H9 (cell line): Measurements from ENCODE around the gene PPP4R2. TPM values are rescaled to one million over a fixed set of nuclear protein-coding genes. Genes with fewer than 3 reads are reported as not detected.

Source experiments
- DNase-seq: peaks from one replicate; pipeline ENCODE4 v3.0.0-alpha.2; 2017
- H2AFZ ChIP-seq: one replicate; pipeline ENCODE4 v1.6.1; 2013; ENCODE audit warnings: mild to moderate bottlenecking, low read length, control low read depth, moderate library complexity
- H2AK5ac ChIP-seq: 2 replicates; pipeline ENCODE4 v1.6.1; 2013; ENCODE audit warnings: low read length, control low read depth, mixed read lengths; ENCODE audit not compliant: insufficient read length
- H2BK120ac ChIP-seq: one replicate; pipeline ENCODE4 v1.6.1; 2013; ENCODE audit warnings: low read depth, mild to moderate bottlenecking, low read length, control low read depth, inconsistent platforms; ENCODE audit not compliant: poor library complexity, severe bottlenecking
- H2BK12ac ChIP-seq: 2 replicates; pipeline ENCODE4 v1.6.1; 2013; ENCODE audit warnings: low read length, control low read depth, mixed read lengths, low read depth; ENCODE audit not compliant: insufficient read length
- H2BK15ac ChIP-seq: 2 replicates; pipeline ENCODE4 v1.6.1; 2013; ENCODE audit warnings: low read depth, low read length, control low read depth
- H2BK20ac ChIP-seq: one replicate; pipeline ENCODE4 v1.6.1; 2013; ENCODE audit warnings: low read depth, mild to moderate bottlenecking, low read length, control low read depth, inconsistent platforms; ENCODE audit not compliant: poor library complexity, severe bottlenecking
- H2BK5ac ChIP-seq: 2 replicates; pipeline ENCODE4 v1.6.1; 2013; ENCODE audit warnings: low read length, control low read depth, mixed read lengths; ENCODE audit not compliant: insufficient read length
- H3K14ac ChIP-seq: 2 replicates; pipeline ENCODE4 v1.6.1; 2013; ENCODE audit warnings: low read length, control low read depth; ENCODE audit not compliant: insufficient read depth
- H3K18ac ChIP-seq: 2 replicates; pipeline ENCODE4 v1.6.1; 2013; ENCODE audit warnings: low read depth, mild to moderate bottlenecking, mixed read lengths, low read length, control low read depth; ENCODE audit not compliant: insufficient read length
- H3K23ac ChIP-seq: 2 replicates; pipeline ENCODE4 v1.6.1; 2013; ENCODE audit warnings: low read length, control low read depth, mixed read lengths, low read depth; ENCODE audit not compliant: insufficient read length
- H3K23me2 ChIP-seq: 2 replicates; pipeline ENCODE4 v1.6.1; 2013; ENCODE audit warnings: low read depth, mild to moderate bottlenecking, mixed read lengths, low read length, control low read depth; ENCODE audit not compliant: insufficient read length, poor library complexity, severe bottlenecking
- H3K27ac ChIP-seq: 2 replicates; pipeline ENCODE4 v1.5.1; 2013; ENCODE audit warnings: low read length, control low read depth, mixed read lengths, low read depth; ENCODE audit not compliant: insufficient read length
- H3K27me3 ChIP-seq: 2 replicates; pipeline ENCODE4 v1.6.1; 2013; ENCODE audit warnings: low read length, control low read depth, inconsistent platforms; ENCODE audit not compliant: insufficient read depth
- H3K4ac ChIP-seq: 2 replicates; pipeline ENCODE4 v1.6.1; 2013; ENCODE audit warnings: low read depth, mild to moderate bottlenecking, control low read depth, inconsistent platforms, low read length, moderate library complexity
- H3K4me1 ChIP-seq: 2 replicates; pipeline ENCODE4 v1.6.1; 2013; ENCODE audit warnings: low read length, control low read depth, inconsistent platforms; ENCODE audit not compliant: insufficient read depth
- H3K4me2 ChIP-seq: 2 replicates; pipeline ENCODE4 v1.6.1; 2013; ENCODE audit warnings: low read length, control low read depth, mixed read lengths; ENCODE audit not compliant: insufficient read length, insufficient read depth
- H3K56ac ChIP-seq: 2 replicates; pipeline ENCODE4 v1.6.1; 2013; ENCODE audit warnings: low read depth, mild to moderate bottlenecking, mixed read lengths, low read length, control low read depth; ENCODE audit not compliant: insufficient read length
- H3K79me1 ChIP-seq: 2 replicates; pipeline ENCODE4 v1.6.1; 2013; ENCODE audit warnings: low read depth, mild to moderate bottlenecking, moderate library complexity, low read length, control low read depth, inconsistent platforms; ENCODE audit not compliant: insufficient read depth, poor library complexity, severe bottlenecking
- H3K79me2 ChIP-seq: 2 replicates; pipeline ENCODE4 v1.6.1; 2013; ENCODE audit warnings: low read length, control low read depth, inconsistent platforms; ENCODE audit not compliant: insufficient read depth
- H3K9ac ChIP-seq: 2 replicates; pipeline ENCODE4 v1.6.1; 2013; ENCODE audit warnings: low read length, control low read depth, mixed read lengths; ENCODE audit not compliant: insufficient read length; ENCODE audit errors: extremely low read depth
- H3K9me3 ChIP-seq: one replicate; pipeline ENCODE4 v1.6.1; 2013; ENCODE audit warnings: low read depth, low read length, inconsistent platforms; ENCODE audit not compliant: control insufficient read depth
- H3T11ph ChIP-seq: one replicate; pipeline ENCODE4 v1.6.1; 2013; ENCODE audit warnings: mild to moderate bottlenecking, low read length, control low read depth, inconsistent platforms
- H4K20me1 ChIP-seq: one replicate; pipeline ENCODE4 v1.6.1; 2013; ENCODE audit not compliant: control insufficient read depth, insufficient read length, insufficient read depth
- H4K5ac ChIP-seq: 2 replicates; pipeline ENCODE4 v1.6.1; 2013; ENCODE audit warnings: low read depth, mild to moderate bottlenecking, mixed read lengths, low read length, control low read depth; ENCODE audit not compliant: insufficient read length
- H4K8ac ChIP-seq: replicated peaks from 2 replicates; pipeline ENCODE4 v1.6.1; 2013; ENCODE audit warnings: low read length, control low read depth, mixed read lengths, low read depth; ENCODE audit not compliant: insufficient read length
- H4K91ac ChIP-seq: 2 replicates; pipeline ENCODE4 v1.6.1; 2013; ENCODE audit warnings: low read depth, mild to moderate bottlenecking, moderate library complexity, mixed read lengths, low read length, control low read depth; ENCODE audit not compliant: insufficient read length
- H3K27ac Mint-ChIP-seq, 3 experiments: 2 replicates in 2 of 3; 3 replicates in 1 of 3; pipeline ENCODE4 v1.8.0; 2020 to 2021; ENCODE audit warnings: mixed read lengths in 3 of 3, mild to moderate bottlenecking in 1 of 3, moderate library complexity in 1 of 3
- H3K27me3 Mint-ChIP-seq: 2 replicates; pipeline ENCODE4 v1.8.0; 2021; ENCODE audit warnings: low read depth, mild to moderate bottlenecking, moderate library complexity, mixed read lengths
- H3K36me3 Mint-ChIP-seq, 3 experiments: 2 replicates in 2 of 3; 3 replicates in 1 of 3; pipeline ENCODE4 v1.8.0; 2020 to 2021; ENCODE audit warnings: low read depth in 3 of 3, mixed read lengths in 3 of 3; ENCODE audit not compliant: insufficient read depth in 1 of 3
- H3K4me1 Mint-ChIP-seq, 2 experiments: 2 replicates each; pipeline ENCODE4 v1.8.0; 2020; ENCODE audit warnings: mixed read lengths in 2 of 2
- H3K4me3 Mint-ChIP-seq, 2 experiments: 2 replicates in 1 of 2; 3 replicates in 1 of 2; pipeline ENCODE4 v1.8.0; 2020 to 2021; ENCODE audit warnings: mild to moderate bottlenecking in 2 of 2, mixed read lengths in 2 of 2, moderate library complexity in 1 of 2
- H3K9me3 Mint-ChIP-seq, 2 experiments: 2 replicates in 1 of 2; 3 replicates in 1 of 2; pipeline ENCODE4 v1.8.0; 2020; ENCODE audit warnings: mild to moderate bottlenecking in 2 of 2, mixed read lengths in 2 of 2, moderate library complexity in 1 of 2
- CTCF ChIP-seq: fragments of 200-600 bp; sonication (generic); conservative IDR thresholded peaks from 3 replicates; pipeline ENCODE4 v1.8.0; 2021; ENCODE audit warnings: antibody characterized with exemption, mild to moderate bottlenecking
- WGBS: extraction: QIAGEN DNeasy Blood & Tissue Kit; methylation state at CpG from one replicate; pipeline ENCODE4 v1.1.7; 2013; ENCODE audit warnings: missing lambda C conversion rate, low lambda C conversion rate, mixed read lengths; ENCODE audit not compliant: insufficient read length; ENCODE audit errors: extremely low coverage; 5-methylcytosine and 5-hydroxymethylcytosine counted together
- total RNA-seq: library from RNA; stranded (reverse); gene quantifications from 2 replicates; pipeline ENCODE4 v1.2.1, GENCODE V29; 2021

Gene PPP4R2
- total RNA-seq, 1 experiment from 2014 or later = 132 TPM

GRCh38 chr3:72953325-72953956 lies 43.2 kb upstream of the PPP4R2 start:
- Mint-ChIP-seq H3K4me3 (no peak overlapping the region), H3K36me3 (no peaks in the 10 kb centered on the region), H3K9me3 (no peaks in the 10 kb centered on the region), H3K4me1 (peaks cover 21 to 45% of the 10 kb centered on the region in 2 experiments), H3K27me3 (peaks cover 1% of the 10 kb centered on the region; the same call in 1 of the 2 replicates), H3K27ac (no peak overlapping the region)
- Histone ChIP-seq H3K27me3 (no peaks in the 10 kb centered on the region), H4K20me1 (no peaks in the 10 kb centered on the region), H2BK120ac (no peak overlapping the region), H3K23me2 (no peaks in the 10 kb centered on the region), H3K9ac (no peak overlapping the region), H2BK5ac (no peak overlapping the region), H2BK12ac (no peak overlapping the region), H2BK20ac (no peak overlapping the region), H2AK5ac (no peak overlapping the region), H4K91ac (no peak overlapping the region), H3K14ac (no peak overlapping the region; the same call in 1 of the 2 replicates), H3K27ac (no peak overlapping the region), H2BK15ac (no peak overlapping the region), H4K5ac (no peak overlapping the region), H3K4me1 (no peaks in the 10 kb centered on the region; the same call in 1 of the 2 replicates), H3K9me3 (no peaks in the 10 kb centered on the region), H4K8ac (no peak overlapping the region), H3T11ph (no peak overlapping the region), H3K4me2 (no peak overlapping the region), H2AFZ (no peak overlapping the region), H3K23ac (no peak overlapping the region), H3K4ac (no peak overlapping the region), H3K79me1 (no peaks in the 10 kb centered on the region), H3K79me2 (no peaks in the 10 kb centered on the region), H3K18ac (no peak overlapping the region), H3K56ac (no peak overlapping the region)
- DNase-seq = no peak
- no peak for TF ChIP-seq CTCF
- no CpG with 5 or more reads among the region's 7 CpGs for WGBS
